HuH-7.5 (cell line): ENCODE results near the gene CEP70.
"Not testable (repeated sequence)": the region's sequence is repeated elsewhere in the genome, so short reads cannot be mapped to it uniquely, and the experiment has no call there.

Experiments
- DNase-seq: peaks from one replicate; pipeline ENCODE4 v3.0.0; 2011; ENCODE audit warnings: low spot score

CEP70 gene

DNA sequence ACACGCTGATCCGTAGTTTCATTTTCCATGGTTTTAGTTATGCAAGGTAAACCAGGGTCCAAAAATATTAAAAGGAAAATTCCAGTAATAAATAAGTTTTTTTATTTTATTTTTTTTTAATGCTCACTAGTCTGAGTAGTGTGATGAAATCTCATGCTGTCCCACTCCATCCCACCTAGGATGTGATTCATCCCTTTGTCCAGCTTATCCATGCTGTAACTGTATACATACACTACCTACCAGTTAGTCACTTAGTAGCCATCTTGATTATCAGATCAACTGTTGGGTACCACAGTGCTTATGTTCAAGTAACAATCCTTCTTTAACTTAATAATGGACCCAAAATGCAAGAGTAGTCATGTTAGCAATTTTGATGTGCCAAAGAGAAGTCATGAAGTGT lies 84.5 kb downstream of the CEP70 start:
- no peak for DNase-seq

DNA sequence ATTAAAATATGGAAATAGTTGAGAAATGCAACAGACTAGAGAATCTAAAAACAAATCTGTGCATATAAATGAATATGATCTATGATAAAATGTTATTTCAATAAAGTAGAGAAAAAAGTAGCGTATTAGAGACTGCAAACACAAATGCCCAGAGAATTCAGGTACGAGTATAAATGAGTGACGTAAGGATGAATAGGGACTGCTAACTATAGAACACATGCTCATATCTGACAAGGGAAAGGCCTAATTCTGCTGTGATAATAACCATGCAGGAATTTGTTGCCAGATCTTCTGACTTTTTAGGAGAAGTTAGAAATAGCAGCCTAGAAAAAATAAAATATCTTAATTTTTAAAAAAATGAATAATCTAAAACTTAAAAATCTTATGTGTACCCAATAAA lies 86.5 kb downstream of the CEP70 start:
- no peak for DNase-seq

DNA sequence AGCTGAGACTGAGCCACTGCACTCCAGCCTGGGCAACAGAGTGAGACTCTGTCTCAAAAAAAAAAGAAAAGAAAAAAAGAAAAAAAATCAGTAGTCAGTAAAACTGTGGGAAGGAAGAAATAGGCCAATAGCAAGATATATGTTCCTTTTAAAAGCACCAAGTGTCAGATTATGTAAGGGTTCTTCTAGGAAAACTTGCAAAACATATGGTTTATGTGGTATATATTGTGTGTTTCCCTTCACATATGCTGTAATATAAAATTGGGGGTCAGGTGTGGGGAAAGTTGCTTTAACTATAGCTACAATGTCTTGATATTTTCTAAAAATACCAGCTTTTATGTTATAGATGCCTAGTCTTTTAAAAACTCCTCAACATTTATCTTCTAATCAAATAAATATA lies 95.1 kb downstream of the CEP70 start:
- DNase-seq, result no peak

DNA sequence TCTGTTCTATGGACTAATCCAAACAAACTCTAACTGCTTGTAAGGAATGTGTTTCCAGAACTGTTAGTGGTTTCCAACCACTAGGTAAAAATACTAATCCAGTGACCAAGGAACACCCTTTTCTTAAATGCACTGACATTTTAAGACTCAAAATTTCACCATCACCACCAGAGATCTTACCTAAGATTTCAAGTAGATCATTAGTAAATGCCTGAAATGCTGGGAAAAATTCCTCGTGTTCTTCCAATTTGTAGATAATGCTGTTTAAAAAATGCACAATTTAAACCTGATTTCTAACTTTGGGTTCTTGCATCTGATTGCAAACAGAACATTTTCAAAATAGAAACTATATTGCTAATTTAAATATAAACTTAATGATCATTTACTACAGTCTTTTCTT lies 96.2 kb downstream of the CEP70 start:
- DNase-seq, result no peak

DNA sequence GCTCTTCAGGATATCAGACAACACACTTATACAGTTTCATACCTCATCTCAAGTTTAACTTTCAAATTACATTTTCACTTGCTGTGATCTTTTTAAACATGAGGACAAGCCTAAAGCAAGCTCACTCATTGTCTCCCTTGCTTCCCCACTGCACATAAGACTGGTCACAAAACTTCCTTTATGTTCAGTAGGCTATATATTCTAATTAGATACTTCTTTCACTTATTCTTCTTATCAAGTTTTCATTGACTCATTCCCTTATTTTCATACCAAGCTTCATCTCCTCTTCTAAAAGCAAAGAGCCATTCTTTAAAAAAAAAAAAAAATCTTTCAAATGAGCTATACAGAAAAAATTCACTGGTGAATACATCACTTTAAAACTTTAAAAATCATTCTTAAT lies 97.0 kb downstream of the CEP70 start:
- DNase-seq, result no peak

DNA sequence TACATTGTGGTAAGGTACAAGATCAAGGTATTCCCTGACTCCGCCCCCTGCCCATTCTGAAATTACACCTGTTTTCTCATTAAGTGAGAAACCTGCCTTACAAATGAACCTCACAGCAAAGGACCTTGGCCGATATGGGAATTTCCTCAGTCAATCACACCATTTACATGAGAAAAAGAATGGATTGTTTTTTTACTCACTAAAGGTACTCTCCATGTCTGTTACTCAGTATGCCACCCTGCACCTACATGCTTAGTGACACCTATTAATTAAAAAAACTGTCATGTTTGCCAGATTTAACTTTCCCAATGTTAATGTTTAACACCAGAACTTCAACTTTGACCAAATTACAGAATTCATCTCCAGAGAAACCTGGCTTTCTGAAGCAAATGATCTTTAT lies 97.6 kb downstream of the CEP70 start:
- no peak for DNase-seq

DNA sequence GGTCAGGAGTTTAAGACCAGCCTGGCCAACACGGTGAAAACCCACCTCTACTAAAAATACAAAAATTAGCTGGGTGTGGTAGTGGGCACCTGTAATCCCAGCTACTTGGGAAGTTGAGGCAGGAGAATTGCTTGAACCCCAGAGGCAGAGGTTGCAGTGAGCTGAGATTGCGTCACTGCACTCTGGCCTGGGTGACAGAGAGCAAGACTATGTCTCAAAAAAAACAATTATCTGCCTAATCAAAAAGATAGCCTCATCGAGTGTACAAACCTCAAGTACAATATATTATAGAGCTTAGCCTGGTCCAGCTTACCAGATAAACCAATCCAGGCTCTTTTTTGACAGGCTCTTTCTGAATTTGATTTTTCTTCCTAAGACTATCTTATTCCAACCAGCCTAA lies 98.4 kb downstream of the CEP70 start:
- DNase-seq, result not testable (repeated sequence)

DNA sequence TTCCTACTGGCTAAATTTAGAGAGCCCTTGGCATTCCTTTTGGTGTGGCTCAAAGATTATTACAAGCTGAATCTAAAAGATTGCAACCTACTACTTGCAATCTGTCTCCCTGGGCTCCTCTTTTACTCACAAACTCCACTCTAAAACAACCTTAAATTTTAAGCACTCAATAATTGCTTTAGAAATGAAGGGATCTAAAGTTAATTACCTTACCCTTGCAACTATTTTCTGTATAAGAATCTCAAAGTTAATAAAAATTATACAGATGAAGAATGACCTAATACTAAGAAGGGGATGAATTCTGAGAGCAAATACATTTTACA lies 99.5 kb downstream of the CEP70 start:
- no peak for DNase-seq

DNA sequence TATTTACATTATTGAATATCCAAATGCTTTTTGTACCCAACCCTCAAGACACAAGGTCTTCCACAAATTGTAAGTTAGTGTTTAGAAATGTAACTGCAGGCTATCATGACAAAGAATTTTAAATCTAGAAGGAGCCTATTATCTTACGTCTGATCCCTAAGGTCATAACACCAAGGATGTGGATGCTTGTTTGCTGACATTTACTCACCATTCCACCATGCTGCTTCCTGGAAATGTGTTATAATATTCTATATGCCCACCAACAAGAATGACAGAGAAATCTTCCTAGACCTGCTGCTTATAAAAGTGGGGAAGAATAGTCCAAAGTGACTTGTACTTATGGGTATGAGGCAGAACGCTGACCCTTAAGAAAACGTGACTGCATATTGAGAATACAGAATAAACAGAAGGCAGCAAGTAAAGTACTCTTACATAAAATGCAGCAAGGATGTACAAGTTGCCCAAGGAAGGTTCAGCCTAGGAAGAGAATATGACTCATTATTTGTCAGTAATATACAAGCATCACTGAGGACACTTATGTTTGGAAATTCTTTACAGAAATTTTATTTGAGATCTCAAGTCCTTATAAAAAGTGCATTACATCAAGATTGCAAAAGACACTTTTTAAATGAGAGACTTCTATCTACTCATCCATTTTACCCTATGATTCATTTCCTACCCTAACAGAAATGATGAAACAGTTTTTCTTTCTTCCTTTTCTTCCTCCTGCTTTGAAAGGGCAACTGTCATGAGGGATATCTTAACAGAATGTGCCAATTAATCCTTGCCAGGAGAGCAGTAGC lies 100.1 kb downstream of the CEP70 start:
- DNase-seq, result no peak

DNA sequence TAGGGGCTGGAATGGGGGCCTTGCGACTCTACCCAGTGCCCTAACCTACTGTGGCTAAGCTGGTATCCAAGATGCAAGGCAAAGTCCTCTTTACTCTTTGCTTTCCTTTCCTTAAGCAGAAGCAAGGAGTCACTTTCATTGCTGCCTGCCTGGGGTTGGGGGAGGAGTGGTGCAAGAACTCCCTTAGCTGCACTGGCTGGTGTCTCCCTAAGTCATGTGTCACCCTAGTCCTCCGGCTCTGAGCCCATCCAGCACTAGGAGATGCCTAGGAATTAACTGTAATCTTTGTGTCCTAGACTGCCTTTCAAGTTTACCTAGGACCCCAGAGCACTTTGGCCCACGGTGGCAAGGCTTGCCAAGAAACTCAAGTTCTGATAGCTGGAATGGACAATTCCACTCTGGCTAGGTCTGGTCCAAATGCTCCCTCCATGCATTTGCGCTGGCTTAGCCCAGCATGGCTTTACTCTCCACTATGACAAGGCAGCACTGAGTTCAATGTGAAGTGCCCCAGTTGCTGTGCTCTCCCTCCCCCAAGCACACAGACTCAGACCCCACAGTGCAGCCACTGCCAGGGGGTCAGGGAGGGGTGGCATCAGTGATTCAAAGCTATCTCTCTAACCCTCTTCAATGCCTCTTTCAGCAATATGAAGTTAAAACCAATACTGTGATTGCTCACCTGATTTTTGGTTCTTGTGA lies 100.9 kb downstream of the CEP70 start:
- no peak for DNase-seq

DNA sequence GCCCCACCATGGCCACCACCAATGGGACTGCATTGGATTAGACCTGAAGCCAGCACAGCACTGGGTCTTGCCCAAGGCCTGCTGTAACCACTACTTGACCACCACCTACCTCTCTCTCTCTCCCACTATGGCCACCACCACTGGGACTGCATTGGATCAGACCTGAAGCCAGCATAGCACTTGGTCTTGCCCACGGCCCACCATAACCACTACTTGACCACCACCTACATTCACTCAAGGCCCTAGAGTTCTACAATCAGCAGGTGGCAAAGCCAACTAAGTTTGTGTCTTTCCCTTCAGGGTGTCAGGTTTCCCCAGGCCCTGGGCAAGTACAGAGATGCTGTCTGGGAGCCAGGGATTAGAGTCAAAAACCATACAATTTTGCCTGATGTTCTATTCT lies 102.1 kb downstream of the CEP70 start:
- no peak for DNase-seq

DNA sequence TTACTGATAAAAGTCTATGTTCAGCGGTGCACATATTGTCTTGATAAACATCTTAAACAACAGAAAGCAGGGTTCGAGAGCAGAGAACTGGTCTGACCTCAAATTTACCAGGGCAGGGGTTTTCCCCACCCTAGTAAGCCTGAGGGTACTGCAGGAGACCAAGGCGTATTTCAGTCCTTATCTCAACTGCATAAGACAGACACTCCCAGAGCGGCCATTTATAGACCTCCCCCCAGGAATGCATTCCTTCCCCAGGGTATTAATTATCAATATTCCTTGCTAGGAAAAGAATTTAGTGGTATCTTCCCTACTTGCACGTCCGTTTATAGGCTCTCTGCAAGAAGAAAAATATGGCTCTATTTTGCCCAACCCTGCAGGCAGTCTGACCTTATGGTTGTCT lies 107.5 kb downstream of the CEP70 start:
- not testable (repeated sequence) for DNase-seq

DNA sequence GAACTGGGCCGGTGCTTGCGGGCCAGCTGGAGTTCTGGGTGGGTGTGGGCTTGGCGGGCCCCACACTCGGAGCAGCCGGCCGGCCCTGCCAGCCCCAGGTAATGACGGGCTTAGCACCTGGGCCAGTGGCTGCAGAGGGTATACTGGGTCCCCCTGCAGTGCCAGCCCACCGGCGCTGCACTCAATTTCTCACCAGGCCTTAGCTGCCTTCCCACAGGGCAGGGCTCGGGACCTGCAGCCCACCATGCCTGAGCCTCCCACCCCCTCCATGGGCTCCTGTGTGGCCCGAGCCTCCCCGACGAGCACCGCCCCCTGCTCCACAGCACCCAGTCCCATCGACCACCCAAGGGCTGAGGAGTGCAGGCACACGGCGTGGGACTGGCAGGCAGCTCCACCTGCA lies 109.4 kb downstream of the CEP70 start:
- not testable (repeated sequence) for DNase-seq

DNA sequence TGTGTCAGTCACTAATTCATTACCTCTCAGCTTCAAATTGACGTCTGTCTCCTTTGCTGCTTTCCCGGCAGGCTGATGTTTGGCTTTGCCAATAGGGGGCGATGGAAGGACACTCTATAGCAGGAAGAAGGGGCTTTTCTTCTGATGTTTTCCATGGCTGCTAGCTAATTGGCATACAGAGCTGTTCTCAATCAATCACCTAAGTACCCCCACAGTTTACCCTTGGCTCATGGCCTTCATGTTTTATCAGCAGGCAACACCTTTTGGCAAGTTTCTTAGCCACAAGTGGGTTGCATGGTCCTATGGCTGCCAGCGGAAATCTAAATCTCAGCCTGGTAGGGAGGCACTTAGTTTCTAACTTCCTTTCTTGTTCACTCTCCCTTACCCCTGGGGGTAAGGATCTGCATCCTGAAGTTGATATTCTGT lies 114.6 kb downstream of the CEP70 start:
- peak; percentile 66 for DNase-seq

DNA sequence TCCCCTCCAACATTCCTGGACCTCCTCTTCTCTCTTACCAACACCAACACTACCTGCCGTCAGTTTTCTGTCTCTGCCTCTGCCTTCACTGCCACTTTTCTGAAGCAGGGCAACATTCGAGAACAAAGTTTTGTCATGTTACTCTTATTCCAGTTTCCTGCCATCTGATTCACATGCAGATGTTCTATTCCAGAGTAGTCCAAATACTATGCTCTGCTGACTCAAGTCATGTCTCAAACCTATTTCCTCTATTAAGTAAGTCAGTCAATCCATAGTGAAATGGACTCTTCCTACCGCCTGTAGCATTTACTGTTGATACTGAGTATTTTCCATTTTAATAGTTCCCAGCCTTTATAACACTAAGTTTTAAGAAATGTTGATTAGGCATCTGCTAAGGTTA lies 116.3 kb downstream of the CEP70 start:
- DNase-seq, result no peak

DNA sequence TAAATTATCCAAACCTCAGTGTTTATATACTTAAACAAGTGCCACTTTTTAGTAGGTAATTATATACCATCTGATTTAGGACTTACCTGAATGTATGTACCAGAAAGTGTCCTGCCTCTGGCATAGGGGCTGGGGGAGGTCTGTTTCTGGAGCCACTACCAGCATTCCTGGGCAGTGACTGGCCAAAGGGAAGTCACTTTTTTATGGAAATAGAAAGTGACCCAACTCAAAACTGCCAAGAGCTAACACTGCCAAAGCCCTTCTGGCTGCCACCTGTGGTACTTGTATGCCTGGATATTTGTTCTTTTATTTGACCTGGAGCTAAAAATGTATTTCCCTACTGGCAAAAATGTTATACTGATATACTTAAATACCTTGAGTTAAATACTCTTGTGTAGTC lies 116.9 kb downstream of the CEP70 start:
- no peak for DNase-seq

DNA sequence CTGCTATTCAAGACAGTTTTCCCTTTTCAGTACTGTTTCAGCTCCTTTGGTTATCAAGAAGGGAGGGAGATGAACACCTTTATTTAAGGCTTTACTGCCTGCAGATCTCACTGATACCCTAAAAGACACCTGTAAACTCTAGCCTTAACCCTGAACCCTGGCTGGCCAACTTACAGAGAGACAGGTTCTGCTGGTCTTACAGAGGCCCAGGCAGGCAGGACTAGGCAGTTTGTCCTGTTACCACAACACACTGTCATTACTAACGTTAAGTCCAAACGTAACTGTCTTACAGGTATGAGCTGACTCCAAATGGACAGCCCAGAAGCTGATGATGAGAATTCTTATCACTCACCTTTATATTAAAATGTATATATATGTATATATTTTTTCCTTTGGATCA lies 117.5 kb downstream of the CEP70 start:
- no peak for DNase-seq

DNA sequence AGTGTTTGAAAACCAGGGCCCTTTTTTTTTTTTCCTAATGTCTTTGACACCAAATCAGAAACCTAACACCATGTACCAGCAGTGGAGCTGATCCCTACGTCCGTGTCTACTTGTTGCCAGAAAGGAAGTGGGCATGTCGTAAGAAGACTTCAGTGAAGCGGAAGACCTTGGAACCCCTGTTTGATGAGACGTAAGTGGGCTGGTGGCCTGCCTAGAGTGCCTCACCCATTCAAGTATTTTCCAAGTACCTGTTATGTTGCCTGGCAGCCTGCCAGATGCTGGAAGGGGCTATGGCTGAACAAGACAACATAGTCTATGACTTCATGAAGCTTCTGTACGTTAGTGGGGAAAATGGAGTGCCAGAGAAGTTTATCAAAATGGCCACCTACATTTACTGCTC lies 119.9 kb downstream of the CEP70 start:
- DNase-seq, result no peak

DNA sequence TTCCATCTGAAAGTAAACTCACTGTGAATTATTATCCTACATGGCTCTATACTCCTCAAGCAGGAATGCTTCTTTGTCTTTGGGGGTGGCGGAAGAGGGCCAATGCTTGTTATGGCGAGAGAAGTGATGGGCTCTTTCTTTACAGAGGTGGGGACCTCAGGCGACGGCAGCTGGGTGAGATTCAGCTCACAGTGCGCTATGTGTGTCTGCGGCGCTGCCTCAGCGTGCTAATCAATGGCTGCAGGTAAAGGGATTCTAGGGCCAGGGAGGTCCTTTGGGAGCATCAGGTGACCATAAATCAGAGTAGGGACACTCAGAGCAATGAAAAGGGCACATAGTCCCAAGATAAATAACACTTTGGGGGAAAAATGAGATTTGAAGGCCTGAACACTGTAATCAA lies 120.7 kb downstream of the CEP70 start:
- no peak for DNase-seq

DNA sequence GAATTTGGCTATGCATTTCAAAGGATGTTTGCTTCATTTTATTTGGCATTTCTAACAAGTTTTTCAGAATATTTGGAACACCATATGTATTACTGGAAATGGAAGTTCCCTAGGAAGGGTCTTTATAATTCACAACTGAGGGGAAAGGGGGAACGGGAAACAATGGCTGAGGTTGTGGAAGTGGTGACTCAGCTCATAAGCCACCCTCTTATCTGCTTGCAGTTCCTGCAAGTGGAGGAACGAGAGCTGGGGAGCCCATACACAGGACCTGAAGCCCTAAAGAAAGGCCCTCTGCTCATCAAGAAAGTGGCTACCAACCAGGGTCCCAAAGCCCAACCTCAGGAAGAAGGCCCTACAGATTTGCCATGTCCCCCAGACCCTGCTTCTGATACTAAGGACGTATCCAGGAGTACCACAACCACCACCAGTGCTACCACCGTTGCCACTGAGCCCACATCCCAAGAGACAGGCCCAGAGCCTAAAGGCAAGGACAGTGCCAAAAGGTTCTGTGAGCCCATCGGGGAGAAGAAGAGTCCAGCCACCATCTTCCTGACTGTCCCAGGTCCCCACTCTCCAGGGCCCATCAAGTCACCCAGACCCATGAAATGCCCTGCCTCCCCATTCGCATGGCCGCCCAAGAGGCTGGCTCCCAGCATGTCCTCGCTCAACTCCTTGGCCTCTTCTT lies 121.8 kb downstream of the CEP70 start:
- no peak for DNase-seq

DNA sequence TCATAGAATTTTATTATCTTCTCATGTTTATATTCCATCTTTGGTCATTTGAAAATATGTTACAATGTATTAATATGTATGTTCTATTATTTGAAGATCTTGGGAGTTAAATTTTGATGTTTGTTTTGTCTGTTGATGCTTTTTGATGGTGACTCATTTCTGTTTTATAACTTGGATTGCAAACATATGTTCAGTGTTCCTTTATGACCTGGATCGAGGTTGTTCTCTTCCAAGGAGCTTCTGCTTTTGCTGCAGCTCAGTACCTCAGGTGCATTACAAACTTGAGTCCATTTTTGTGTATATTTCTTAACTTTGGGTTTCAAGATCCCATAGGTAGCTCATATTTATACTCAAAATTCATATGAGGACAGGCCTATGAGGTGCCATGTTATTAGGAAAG lies 122.6 kb downstream of the CEP70 start:
- DNase-seq, result no peak

DNA sequence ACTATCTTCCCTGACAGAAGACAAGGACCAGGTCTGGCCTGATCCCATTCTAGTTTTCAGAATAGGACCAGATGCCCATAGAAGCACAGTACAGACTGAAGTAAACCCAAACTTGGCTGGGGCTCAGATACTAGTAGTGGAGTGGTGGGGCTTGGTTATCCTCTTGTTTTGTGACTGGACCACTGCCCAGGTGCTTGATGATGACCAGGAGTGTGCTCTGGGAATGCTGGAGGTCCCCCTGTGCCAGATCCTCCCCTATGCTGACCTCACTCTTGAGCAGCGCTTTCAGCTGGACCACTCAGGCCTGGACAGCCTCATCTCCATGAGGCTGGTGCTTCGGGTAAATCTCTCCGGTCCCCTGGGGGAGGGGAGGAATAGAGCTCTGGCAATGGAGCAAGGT lies 123.4 kb downstream of the CEP70 start:
- no peak for DNase-seq

DNA sequence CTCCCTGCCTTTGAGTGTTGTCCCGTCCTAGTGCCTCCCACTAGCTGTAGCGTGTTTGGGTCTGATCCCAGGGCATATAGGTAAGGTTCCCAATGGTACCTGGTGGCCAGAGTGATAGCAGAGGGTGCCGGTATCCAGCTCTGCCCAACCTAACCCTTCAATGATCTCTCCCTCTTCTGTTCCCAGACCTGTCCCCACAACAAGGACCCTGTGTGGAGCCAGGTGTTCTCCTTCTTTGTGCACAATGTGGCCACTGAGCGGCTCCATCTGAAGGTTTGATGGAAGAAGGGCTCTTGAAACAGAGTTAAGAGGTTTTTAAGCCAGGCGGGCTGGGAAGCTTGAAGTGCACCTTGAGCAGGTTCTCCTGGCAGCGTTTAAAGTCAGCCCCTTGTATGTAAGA lies 124.2 kb downstream of the CEP70 start:
- no peak for DNase-seq
